ENCODE measurements around the gene RNF212.

The RNF212 gene

DNA sequence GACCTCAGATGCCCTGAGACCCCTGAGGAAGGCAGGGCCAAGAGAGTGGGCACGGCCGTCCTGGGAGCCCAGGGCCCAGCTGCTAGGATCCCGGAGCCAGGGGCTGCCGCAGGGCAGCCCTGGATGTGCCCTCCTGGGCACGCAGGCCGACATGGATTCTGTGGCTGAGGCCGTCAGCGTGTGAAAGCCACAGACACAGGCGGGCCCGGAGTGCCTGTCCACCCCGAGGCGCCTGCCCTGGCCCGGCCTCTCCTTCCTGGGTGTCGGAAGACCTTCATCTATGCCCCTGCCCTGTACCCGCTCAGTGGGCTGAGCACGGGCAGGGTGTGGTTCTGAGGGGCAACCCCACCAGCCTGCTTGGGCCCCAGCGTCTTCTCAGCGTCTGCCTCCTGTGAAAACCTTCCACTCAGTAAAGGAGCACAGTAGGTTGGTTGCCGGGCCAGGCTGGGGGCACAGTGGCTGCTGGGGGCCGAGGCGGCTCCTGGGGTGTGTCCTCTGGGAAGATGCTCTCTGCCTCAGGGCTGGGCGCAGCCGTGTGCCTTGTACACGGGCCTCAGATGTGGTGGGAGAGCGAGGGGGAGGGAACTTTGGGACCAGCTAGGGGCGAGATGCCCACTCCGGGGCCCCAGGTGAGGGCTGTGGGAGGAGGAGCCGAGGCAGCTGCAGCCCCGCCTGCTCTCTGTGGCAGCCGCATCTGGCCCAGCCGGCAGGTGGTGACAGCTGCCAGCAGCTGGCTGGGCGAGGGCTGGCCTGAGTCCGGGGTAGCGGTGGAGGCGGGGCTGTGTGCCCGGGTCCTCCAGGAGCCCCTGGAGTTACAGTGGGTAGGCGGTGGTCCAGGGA, 81.2 kb downstream of the RNF212 start:
- no peak for DNase-seq

DNA sequence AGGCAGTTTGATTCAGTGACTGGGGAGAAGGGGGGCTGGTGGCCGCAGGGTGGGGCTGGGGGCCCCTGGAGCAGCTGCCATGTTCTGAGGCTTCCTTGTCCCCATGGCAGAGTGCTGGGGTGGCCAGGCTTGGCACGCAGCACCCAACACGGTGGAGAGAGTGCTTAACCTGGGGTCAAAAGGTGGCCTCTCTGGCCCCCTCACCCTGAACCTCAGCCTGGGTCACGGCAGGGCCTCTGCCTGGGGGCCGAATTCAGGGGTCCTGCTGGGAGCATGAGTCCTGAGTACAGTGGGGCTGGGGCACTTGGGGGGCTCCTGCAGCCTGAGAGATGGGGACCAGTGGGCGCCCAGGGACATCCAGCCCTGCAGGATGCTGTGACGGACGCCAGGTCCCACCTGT, 82.0 kb downstream of the RNF212 start:
- no peak for DNase-seq

DNA sequence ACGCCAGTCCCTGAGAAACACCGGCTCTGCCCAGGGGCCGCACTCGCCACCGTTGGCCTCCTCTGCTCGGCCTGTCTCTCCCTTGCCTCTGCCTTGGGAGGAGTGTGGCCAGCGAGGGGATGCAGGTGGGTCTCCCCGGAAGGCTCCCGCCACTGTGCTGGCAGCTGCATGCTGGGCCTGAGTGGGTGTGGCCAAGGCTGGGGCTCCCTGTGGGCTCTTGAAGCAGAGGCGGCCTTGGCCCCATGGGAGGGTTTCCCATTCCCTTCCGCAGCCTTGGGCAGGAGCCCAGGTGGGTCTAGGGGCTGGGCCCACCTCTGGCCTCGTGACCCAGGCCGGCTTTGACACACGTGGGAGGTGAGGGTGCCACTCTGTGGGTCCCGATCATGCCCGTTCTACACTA, 82.8 kb downstream of the RNF212 start:
- peak; percentile 67 for DNase-seq

DNA sequence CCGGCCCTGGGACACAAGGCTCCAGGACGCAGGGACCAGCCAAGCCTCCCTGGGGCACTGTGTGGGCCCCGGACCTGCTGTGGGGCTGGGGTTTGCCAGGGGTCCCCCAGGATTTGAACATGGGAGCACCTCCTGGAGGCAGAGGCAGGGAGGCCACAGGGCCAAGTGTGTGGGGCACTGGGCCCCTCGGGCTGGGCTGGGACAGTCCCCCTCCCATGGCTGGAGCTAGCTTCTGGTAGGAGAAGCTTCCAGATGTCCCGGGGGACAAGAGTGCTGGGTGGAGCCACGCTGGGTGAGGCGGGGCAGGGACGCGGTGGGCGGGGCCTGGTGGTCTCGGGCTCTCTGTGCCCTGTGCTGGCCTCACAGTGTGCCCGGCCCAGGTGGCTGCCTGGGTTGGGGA, 83.3 kb downstream of the RNF212 start:
- DNase-seq = peak; percentile 42

- DNase-seq = no peak
These were observed 83.8 kb downstream of the RNF212 start for GRCh38 chr4:1029529-1029928.

- no peak for DNase-seq
These were observed 84.7 kb downstream of the RNF212 start for GRCh38 chr4:1028574-1029220.

DNA sequence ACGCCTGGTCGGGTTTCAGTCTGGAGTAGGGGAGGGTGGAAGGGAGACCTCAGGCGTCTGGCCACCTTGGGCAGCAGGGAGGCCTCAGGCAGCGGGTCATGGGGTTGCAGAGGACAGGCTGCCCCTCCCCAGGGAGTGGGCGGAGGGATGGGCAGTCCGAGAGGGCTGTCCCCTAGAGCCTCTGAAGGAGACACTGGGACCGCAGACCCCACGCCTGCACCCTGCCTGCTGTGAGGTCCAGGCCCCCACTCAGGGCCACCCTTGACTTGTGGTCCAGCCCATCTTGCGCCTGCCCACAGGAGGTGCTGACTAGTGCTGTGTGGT, 85.5 kb downstream of the RNF212 start:
- no peak for DNase-seq

GRCh38 chr4:1027219-1027914, 86.0 kb downstream of the RNF212 start:
- no peak for DNase-seq

- no peak for DNase-seq
These were observed 87.2 kb downstream of the RNF212 start for GRCh38 chr4:1026115-1026514.

DNA sequence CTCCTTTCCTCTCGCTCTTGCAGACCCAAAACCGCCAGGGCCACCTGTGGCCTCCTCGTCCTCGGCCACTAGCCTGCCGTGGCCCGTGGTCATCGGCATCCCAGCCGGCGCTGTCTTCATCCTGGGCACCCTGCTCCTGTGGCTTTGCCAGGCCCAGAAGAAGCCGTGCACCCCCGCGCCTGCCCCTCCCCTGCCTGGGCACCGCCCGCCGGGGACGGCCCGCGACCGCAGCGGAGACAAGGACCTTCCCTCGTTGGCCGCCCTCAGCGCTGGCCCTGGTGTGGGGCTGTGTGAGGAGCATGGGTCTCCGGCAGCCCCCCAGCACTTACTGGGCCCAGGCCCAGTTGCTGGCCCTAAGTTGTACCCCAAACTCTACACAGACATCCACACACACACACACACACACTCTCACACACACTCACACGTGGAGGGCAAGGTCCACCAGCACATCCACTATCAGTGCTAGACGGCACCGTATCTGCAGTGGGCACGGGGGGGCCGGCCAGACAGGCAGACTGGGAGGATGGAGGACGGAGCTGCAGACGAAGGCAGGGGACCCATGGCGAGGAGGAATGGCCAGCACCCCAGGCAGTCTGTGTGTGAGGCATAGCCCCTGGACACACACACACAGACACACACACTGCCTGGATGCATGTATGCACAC, 88.3 kb downstream of the RNF212 start:
- no peak for DNase-seq

- no peak for DNase-seq
These were observed 89.2 kb downstream of the RNF212 start for GRCh38 chr4:1023895-1024740.

GRCh38 chr4:1023075-1023640, 90.2 kb downstream of the RNF212 start:
- DNase-seq = no peak

GRCh38 chr4:1022739-1023066, 90.7 kb downstream of the RNF212 start:
- no peak for DNase-seq

- no peak for DNase-seq
These were observed 91.2 kb downstream of the RNF212 start for GRCh38 chr4:1022051-1022738.
